Measurements from ENCODE around the gene MSH3.

Gene MSH3

DNA sequence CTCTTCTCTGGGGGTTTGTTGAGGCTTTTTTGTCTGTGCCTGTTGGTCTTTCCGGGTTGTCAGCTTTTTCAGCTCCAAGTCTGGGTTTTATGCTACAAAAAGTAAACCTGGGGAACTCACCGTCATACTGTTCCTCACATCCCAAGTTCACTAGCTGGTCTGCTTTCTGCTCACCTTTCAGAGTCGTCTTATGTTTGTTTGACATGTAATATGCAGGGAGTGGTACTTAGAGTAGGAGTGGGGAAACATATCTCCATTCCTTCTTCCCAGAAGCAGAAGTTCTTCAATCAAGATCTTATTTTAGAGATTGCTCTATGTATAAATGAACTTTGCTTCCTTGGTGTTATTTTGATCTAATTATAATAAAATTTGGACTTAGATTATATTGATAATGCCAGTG is 42.0 kb downstream of the MSH3 start:
- no peak for TF ChIP-seq GLIS3 (CRISPR knock-in tag; IDR thresholded peaks at IDR 0.05)
- TF ChIP-seq, protein P1, sequence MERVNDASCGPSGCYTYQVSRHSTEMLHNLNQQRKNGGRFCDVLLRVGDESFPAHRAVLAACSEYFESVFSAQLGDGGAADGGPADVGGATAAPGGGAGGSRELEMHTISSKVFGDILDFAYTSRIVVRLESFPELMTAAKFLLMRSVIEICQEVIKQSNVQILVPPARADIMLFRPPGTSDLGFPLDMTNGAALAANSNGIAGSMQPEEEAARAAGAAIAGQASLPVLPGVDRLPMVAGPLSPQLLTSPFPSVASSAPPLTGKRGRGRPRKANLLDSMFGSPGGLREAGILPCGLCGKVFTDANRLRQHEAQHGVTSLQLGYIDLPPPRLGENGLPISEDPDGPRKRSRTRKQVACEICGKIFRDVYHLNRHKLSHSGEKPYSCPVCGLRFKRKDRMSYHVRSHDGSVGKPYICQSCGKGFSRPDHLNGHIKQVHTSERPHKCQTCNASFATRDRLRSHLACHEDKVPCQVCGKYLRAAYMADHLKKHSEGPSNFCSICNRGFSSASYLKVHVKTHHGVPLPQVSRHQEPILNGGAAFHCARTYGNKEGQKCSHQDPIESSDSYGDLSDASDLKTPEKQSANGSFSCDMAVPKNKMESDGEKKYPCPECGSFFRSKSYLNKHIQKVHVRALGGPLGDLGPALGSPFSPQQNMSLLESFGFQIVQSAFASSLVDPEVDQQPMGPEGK (CRISPR knock-in tag; IDR thresholded peaks at IDR 0.05; ENCODE audit: borderline replicate concordance): no peak
- no peak for TF ChIP-seq ESRRG (CRISPR knock-in tag; IDR thresholded peaks at IDR 0.05)
- no peak for TF ChIP-seq ZC3H10 (CRISPR knock-in tag; IDR thresholded peaks at IDR 0.05)
- TF ChIP-seq CSDC2 (CRISPR knock-in tag; IDR thresholded peaks at IDR 0.05): no peak
- TF ChIP-seq ZNF565 (CRISPR knock-in tag; conservative IDR thresholded peaks at IDR 0.05; ENCODE audit: low read depth): no peak
- TF ChIP-seq ZFP30 (CRISPR knock-in tag; IDR thresholded peaks at IDR 0.05): no peak
- TF ChIP-seq SNAI2 (CRISPR knock-in tag; IDR thresholded peaks at IDR 0.05): no peak
- no peak for TF ChIP-seq TOX (CRISPR knock-in tag; IDR thresholded peaks at IDR 0.05; ENCODE audit: borderline replicate concordance)
- no peak for ATAC-seq

DNA sequence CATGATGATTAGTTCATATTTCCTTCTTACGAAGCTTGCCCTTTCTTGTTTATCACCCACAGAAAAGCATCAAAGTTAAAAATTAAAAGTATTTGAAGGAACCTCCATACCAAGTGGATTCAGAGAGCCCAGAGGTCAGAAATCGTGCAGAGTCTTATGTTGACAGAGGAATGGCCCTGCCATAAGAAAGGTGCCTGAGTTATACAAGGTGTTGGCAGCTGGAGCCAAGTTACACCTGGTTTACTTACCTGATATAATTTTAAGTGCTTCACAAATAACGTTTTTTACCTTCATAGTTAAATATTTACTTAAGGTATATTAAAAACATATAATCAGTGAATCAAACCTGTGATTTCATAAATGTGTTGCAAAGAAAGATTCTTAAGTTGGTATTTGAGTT is 42.6 kb downstream of the MSH3 start:
- TF ChIP-seq ZC3H10 (CRISPR knock-in tag; IDR thresholded peaks at IDR 0.05): no peak
- TF ChIP-seq, protein P2, sequence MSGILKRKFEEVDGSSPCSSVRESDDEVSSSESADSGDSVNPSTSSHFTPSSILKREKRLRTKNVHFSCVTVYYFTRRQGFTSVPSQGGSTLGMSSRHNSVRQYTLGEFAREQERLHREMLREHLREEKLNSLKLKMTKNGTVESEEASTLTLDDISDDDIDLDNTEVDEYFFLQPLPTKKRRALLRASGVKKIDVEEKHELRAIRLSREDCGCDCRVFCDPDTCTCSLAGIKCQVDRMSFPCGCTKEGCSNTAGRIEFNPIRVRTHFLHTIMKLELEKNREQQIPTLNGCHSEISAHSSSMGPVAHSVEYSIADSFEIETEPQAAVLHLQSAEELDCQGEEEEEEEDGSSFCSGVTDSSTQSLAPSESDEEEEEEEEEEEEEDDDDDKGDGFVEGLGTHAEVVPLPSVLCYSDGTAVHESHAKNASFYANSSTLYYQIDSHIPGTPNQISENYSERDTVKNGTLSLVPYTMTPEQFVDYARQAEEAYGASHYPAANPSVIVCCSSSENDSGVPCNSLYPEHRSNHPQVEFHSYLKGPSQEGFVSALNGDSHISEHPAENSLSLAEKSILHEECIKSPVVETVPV (CRISPR knock-in tag; IDR thresholded peaks at IDR 0.05): no peak
- no peak for TF ChIP-seq PPARA (CRISPR knock-in tag; IDR thresholded peaks at IDR 0.05; ENCODE audit: borderline replicate concordance)
- TF ChIP-seq, protein P3, sequence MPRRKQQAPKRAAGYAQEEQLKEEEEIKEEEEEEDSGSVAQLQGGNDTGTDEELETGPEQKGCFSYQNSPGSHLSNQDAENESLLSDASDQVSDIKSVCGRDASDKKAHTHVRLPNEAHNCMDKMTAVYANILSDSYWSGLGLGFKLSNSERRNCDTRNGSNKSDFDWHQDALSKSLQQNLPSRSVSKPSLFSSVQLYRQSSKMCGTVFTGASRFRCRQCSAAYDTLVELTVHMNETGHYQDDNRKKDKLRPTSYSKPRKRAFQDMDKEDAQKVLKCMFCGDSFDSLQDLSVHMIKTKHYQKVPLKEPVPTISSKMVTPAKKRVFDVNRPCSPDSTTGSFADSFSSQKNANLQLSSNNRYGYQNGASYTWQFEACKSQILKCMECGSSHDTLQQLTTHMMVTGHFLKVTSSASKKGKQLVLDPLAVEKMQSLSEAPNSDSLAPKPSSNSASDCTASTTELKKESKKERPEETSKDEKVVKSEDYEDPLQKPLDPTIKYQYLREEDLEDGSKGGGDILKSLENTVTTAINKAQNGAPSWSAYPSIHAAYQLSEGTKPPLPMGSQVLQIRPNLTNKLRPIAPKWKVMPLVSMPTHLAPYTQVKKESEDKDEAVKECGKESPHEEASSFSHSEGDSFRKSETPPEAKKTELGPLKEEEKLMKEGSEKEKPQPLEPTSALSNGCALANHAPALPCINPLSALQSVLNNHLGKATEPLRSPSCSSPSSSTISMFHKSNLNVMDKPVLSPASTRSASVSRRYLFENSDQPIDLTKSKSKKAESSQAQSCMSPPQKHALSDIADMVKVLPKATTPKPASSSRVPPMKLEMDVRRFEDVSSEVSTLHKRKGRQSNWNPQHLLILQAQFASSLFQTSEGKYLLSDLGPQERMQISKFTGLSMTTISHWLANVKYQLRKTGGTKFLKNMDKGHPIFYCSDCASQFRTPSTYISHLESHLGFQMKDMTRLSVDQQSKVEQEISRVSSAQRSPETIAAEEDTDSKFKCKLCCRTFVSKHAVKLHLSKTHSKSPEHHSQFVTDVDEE (CRISPR knock-in tag; IDR thresholded peaks at IDR 0.05): no peak
- no peak for TF ChIP-seq ZNF8 (CRISPR knock-in tag; IDR thresholded peaks at IDR 0.05)
- no peak for TF ChIP-seq BACH2 (CRISPR knock-in tag; IDR thresholded peaks at IDR 0.05; ENCODE audit: borderline replicate concordance)
- TF ChIP-seq ZNF565 (CRISPR knock-in tag; conservative IDR thresholded peaks at IDR 0.05; ENCODE audit: low read depth): no peak
- TF ChIP-seq ZFP30 (CRISPR knock-in tag; IDR thresholded peaks at IDR 0.05): no peak
- no peak for TF ChIP-seq TCF4 (CRISPR knock-in tag; IDR thresholded peaks at IDR 0.05; ENCODE audit: borderline replicate concordance)
- TF ChIP-seq ISL1 (CRISPR knock-in tag; IDR thresholded peaks at IDR 0.05): no peak
- TF ChIP-seq SNAI2 (CRISPR knock-in tag; IDR thresholded peaks at IDR 0.05): no peak
- TF ChIP-seq, protein P4, sequence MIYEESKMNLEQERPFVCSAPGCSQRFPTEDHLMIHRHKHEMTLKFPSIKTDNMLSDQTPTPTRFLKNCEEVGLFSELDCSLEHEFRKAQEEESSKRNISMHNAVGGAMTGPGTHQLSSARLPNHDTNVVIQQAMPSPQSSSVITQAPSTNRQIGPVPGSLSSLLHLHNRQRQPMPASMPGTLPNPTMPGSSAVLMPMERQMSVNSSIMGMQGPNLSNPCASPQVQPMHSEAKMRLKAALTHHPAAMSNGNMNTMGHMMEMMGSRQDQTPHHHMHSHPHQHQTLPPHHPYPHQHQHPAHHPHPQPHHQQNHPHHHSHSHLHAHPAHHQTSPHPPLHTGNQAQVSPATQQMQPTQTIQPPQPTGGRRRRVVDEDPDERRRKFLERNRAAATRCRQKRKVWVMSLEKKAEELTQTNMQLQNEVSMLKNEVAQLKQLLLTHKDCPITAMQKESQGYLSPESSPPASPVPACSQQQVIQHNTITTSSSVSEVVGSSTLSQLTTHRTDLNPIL (CRISPR knock-in tag; IDR thresholded peaks at IDR 0.05; ENCODE audit: low read depth): no peak
- ATAC-seq: no peak

DNA sequence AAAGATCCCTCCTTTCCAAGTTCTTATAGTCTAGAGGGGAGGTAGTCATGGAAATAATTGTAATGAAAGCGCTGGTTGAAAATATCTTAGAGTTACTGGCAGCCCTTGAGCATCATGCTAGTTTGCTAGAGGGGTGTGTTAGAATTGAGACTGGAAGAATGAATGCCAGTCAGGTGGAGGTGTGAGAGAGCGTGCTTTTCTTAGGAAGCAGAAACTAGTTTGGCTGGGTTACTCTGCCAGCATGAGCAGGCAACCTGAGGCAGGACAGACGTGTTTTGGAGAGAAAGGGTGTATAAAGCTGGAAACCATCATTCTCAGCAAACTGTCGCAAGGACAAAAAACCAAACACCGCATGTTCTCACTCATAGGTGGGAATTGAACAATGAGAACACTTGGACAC is 43.9 kb downstream of the MSH3 start:
- ATAC-seq: no peak
- no peak for TF ChIP-seq ZNF8 (CRISPR knock-in tag; IDR thresholded peaks at IDR 0.05)
- TF ChIP-seq, protein P1 (CRISPR knock-in tag; IDR thresholded peaks at IDR 0.05; ENCODE audit: borderline replicate concordance): no peak
- no peak for TF ChIP-seq BACH2 (CRISPR knock-in tag; IDR thresholded peaks at IDR 0.05; ENCODE audit: borderline replicate concordance)
- no peak for TF ChIP-seq RARB (CRISPR knock-in tag; IDR thresholded peaks at IDR 0.05)

DNA sequence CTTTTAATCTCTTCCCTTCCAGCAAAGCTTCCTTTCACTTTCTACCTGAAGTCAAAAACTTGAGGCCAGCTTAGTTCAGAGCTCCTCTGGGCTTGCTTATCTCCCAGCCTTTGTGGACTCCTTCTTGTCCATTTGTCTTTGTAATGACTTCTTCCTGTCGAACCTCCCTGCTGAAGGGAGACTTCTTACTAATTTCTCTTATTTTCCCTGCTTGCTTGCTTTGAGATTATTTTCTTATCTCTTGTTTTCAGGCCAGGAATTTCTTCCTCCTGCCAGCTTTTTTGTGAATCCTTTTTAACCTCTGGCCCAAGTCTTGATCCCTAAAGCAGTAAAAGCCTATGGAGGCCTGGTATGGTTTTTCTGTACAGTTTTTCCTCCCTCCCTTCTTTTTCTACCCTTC is 47.1 kb downstream of the MSH3 start:
- no peak for ATAC-seq
- TF ChIP-seq PPARA (CRISPR knock-in tag; IDR thresholded peaks at IDR 0.05; ENCODE audit: borderline replicate concordance): no peak
- no peak for TF ChIP-seq TOX (CRISPR knock-in tag; IDR thresholded peaks at IDR 0.05; ENCODE audit: borderline replicate concordance)
- TF ChIP-seq TCF4 (CRISPR knock-in tag; IDR thresholded peaks at IDR 0.05; ENCODE audit: borderline replicate concordance): no peak
- no peak for TF ChIP-seq BACH2 (CRISPR knock-in tag; IDR thresholded peaks at IDR 0.05; ENCODE audit: borderline replicate concordance)
- TF ChIP-seq ZFP3 (CRISPR knock-in tag; IDR thresholded peaks at IDR 0.05): no peak
- TF ChIP-seq, protein P3 (CRISPR knock-in tag; IDR thresholded peaks at IDR 0.05): no peak
- no peak for TF ChIP-seq ZNF565 (CRISPR knock-in tag; conservative IDR thresholded peaks at IDR 0.05; ENCODE audit: low read depth)
- TF ChIP-seq ZNF70 (CRISPR knock-in tag; IDR thresholded peaks at IDR 0.05): no peak
- no peak for TF ChIP-seq ESRRG (CRISPR knock-in tag; IDR thresholded peaks at IDR 0.05)
- no peak for TF ChIP-seq SNAI2 (CRISPR knock-in tag; IDR thresholded peaks at IDR 0.05)
- no peak for TF ChIP-seq GLIS3 (CRISPR knock-in tag; IDR thresholded peaks at IDR 0.05)
- TF ChIP-seq ISL1 (CRISPR knock-in tag; IDR thresholded peaks at IDR 0.05): no peak
- TF ChIP-seq ZFP30 (CRISPR knock-in tag; IDR thresholded peaks at IDR 0.05): no peak
- no peak for TF ChIP-seq ARNTL (CRISPR knock-in tag; IDR thresholded peaks at IDR 0.05; ENCODE audit: borderline replicate concordance, low read depth)
- TF ChIP-seq RARB (CRISPR knock-in tag; IDR thresholded peaks at IDR 0.05): no peak

Measured in SK-N-SH treated with all-trans-retinoic acid at 6 μM for 48 hours (cell line).